Loucy (cell line): ENCODE results near the gene RIMS1.

Experiments
- H2AFZ ChIP-seq: fragments of 200-600 bp; sonication (generic); 2 replicates; pipeline ENCODE4 v1.6.0; 2016; ENCODE audit warnings: antibody characterized with exemption, mild to moderate bottlenecking, low read length, moderate library complexity
- H3F3A ChIP-seq: fragments of 200-600 bp; 2 replicates; pipeline ENCODE4 v1.6.0; 2016; ENCODE audit warnings: antibody characterized with exemption, low read depth, mild to moderate bottlenecking
- H3K27me3 ChIP-seq: fragments of 200-600 bp; sonication (generic); 2 replicates; pipeline ENCODE4 v1.6.1; 2014; ENCODE audit warnings: low read length, mild to moderate bottlenecking; ENCODE audit not compliant: insufficient read depth, poor library complexity, severe bottlenecking
- H3K36me3 ChIP-seq: fragments of 200-600 bp; sonication (generic); 2 replicates; pipeline ENCODE4 v1.6.1; 2016; ENCODE audit warnings: low read length; ENCODE audit not compliant: insufficient read depth
- H3K4me1 ChIP-seq: fragments of 200-600 bp; sonication (generic); 2 replicates; pipeline ENCODE4 v1.5.1; 2014; ENCODE audit warnings: low read length, mild to moderate bottlenecking; ENCODE audit not compliant: insufficient read depth, poor library complexity, severe bottlenecking
- H3K4me2 ChIP-seq: fragments of 200-600 bp; sonication (generic); 2 replicates; pipeline ENCODE4 v1.6.0; 2014; ENCODE audit warnings: antibody characterized with exemption, low read length, low read depth, mild to moderate bottlenecking; ENCODE audit not compliant: poor library complexity, severe bottlenecking
- H3K4me3 ChIP-seq: fragments of 200-600 bp; sonication (generic); 2 replicates; pipeline ENCODE4 v1.5.1; 2014; ENCODE audit warnings: low read length, mild to moderate bottlenecking, mixed read lengths; ENCODE audit not compliant: poor library complexity, severe bottlenecking
- H3K79me2 ChIP-seq: fragments of 200-600 bp; sonication (generic); 2 replicates; pipeline ENCODE4 v1.6.1; 2014; ENCODE audit warnings: low read length; ENCODE audit not compliant: insufficient read depth
- H3K9ac ChIP-seq: fragments of 200-600 bp; sonication (generic); 2 replicates; pipeline ENCODE4 v1.6.0; 2014; ENCODE audit warnings: mild to moderate bottlenecking, low read depth, low read length, moderate library complexity; ENCODE audit not compliant: poor library complexity, severe bottlenecking
- H3K9me2 ChIP-seq: fragments of 200-600 bp; sonication (generic); replicated peaks from 2 replicates; pipeline ENCODE4 v1.6.1; 2016; ENCODE audit warnings: low read depth, low read length, mixed read lengths
- H3K9me3 ChIP-seq: fragments of 200-600 bp; sonication (generic); 2 replicates; pipeline ENCODE4 v1.6.1; 2014; ENCODE audit warnings: mild to moderate bottlenecking, antibody characterized with exemption, low read length, low read depth; ENCODE audit not compliant: insufficient read depth
- H4K20me1 ChIP-seq: fragments of 200-600 bp; sonication (generic); 2 replicates; pipeline ENCODE4 v1.6.0; 2014; ENCODE audit warnings: antibody characterized with exemption, low read length, mild to moderate bottlenecking; ENCODE audit not compliant: insufficient read depth, poor library complexity, severe bottlenecking
- CTCF ChIP-seq: fragments of 200-600 bp; sonication (generic); conservative IDR thresholded peaks from 2 replicates; pipeline ENCODE4 v1.5.1; 2014; ENCODE audit warnings: mild to moderate bottlenecking, antibody characterized with exemption, low read length
- EZH2phosphoT487 ChIP-seq: fragments of 200-600 bp; IDR thresholded peaks from 2 replicates; pipeline ENCODE4 v1.6.1; 2018; ENCODE audit warnings: antibody characterized with exemption, mild to moderate bottlenecking, moderate library complexity, borderline replicate concordance

The RIMS1 gene

GRCh38 chr6:72412709-72413044, 526.3 kb downstream of the RIMS1 start:
- Histone ChIP-seq H3K27me3 (no peaks in the 10 kb centered on the region), H3F3A (no peaks in the 10 kb centered on the region), H4K20me1 (no peaks in the 10 kb centered on the region), H3K4me3 (no peak overlapping the region), H3K79me2 (no peaks in the 10 kb centered on the region), H3K4me1 (no peaks in the 10 kb centered on the region), H3K36me3 (no peaks in the 10 kb centered on the region), H2AFZ (no peak overlapping the region), H3K9me2 (no peaks in the 10 kb centered on the region), H3K9me3 (no peaks in the 10 kb centered on the region), H3K9ac (no peak overlapping the region), H3K4me2 (no peak overlapping the region)
- TF ChIP-seq EZH2phosphoT487: no peak
- TF ChIP-seq CTCF: no peak

- Histone ChIP-seq H3K9me2 (no peaks in the 10 kb centered on the region), H3K36me3 (no peaks in the 10 kb centered on the region), H3K4me3 (no peak overlapping the region), H3K9me3 (no peaks in the 10 kb centered on the region), H3K4me2 (no peak overlapping the region), H3K4me1 (no peaks in the 10 kb centered on the region), H3F3A (no peaks in the 10 kb centered on the region), H2AFZ (no peak overlapping the region), H3K79me2 (no peaks in the 10 kb centered on the region), H3K9ac (no peak overlapping the region), H4K20me1 (no peaks in the 10 kb centered on the region), H3K27me3 (no peaks in the 10 kb centered on the region)
- TF ChIP-seq EZH2phosphoT487 (no peak), CTCF (no peak)
Measured at GRCh38 chr6:72413884-72414283, 527.5 kb downstream of the RIMS1 start.

GRCh38 chr6:72414657-72415056, 528.3 kb downstream of the RIMS1 start:
- H3K4me1 ChIP-seq: no peaks in the 10 kb centered on the region
- no peaks in the 10 kb centered on the region for H3F3A ChIP-seq
- TF ChIP-seq CTCF (no peak), EZH2phosphoT487 (no peak)
- no peak overlapping the region for H3K9ac ChIP-seq
- no peaks in the 10 kb centered on the region for H4K20me1 ChIP-seq
- no peak overlapping the region for H2AFZ ChIP-seq
- no peak overlapping the region for H3K4me2 ChIP-seq
- H3K4me3 ChIP-seq: no peak overlapping the region
- H3K36me3 ChIP-seq: no peaks in the 10 kb centered on the region
- no peaks in the 10 kb centered on the region for H3K9me3 ChIP-seq
- H3K9me2 ChIP-seq: no peaks in the 10 kb centered on the region
- no peaks in the 10 kb centered on the region for H3K27me3 ChIP-seq
- no peaks in the 10 kb centered on the region for H3K79me2 ChIP-seq
